ENCODE results near the gene B4GALT1. TPM values are rescaled to one million over a fixed set of nuclear protein-coding genes. Genes with fewer than 3 reads are reported as not detected.

Gene B4GALT1
- total RNA-seq, 1 experiment from 2014 or later: 31.4 TPM

DNA sequence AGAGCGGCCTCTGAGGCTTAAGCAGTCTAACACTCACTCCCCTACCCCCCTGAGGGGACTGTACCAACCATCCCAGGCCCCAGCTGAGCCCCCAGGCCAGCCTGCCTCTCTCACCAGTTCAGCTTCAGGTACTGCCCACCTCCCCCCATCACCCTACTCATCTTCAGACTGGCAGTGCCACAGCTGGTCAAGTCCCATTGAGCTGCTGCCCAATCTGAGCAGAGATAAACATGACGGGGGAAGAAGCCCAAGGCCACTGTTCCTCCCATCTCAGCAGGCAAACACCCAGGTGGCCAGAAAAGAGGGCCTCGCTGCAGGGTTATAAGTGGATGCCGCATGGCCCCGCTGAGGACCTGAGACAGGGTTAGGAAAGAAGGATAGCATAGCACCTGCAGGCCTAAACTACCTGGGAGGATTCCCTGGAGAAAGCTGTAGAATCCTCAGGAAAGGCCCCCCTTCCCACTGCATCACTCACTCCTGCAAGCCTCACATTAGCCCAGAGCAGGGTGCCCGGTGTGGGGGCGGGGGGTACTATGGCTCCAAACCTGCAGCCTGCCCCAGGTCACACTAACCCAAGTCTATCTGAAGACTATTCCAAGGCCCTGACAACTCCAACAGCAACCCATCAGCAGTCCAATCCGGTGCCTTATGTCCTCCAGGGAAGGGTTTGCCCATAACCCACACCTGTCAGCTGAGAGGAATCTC, 3.6 kb downstream of the B4GALT1 start (continued):
- TF ChIP-seq SP1 (IDR thresholded peaks at IDR 0.05; ENCODE audit: low read depth): no peak
- no peak for TF ChIP-seq EGR1 (IDR thresholded peaks at IDR 0.05; ENCODE audit: low read depth)
- TF ChIP-seq SRF (IDR thresholded peaks at IDR 0.05; ENCODE audit: low read depth): no peak
- no peak for TF ChIP-seq CBX3 (IDR thresholded peaks at IDR 0.05; ENCODE audit: low read depth)
- no peak for TF ChIP-seq ELF1 (IDR thresholded peaks at IDR 0.05; ENCODE audit: borderline replicate concordance, low read depth)
- TF ChIP-seq, protein P1, sequence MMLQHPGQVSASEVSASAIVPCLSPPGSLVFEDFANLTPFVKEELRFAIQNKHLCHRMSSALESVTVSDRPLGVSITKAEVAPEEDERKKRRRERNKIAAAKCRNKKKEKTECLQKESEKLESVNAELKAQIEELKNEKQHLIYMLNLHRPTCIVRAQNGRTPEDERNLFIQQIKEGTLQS (IDR thresholded peaks at IDR 0.05): no peak
- TF ChIP-seq, protein P2, sequence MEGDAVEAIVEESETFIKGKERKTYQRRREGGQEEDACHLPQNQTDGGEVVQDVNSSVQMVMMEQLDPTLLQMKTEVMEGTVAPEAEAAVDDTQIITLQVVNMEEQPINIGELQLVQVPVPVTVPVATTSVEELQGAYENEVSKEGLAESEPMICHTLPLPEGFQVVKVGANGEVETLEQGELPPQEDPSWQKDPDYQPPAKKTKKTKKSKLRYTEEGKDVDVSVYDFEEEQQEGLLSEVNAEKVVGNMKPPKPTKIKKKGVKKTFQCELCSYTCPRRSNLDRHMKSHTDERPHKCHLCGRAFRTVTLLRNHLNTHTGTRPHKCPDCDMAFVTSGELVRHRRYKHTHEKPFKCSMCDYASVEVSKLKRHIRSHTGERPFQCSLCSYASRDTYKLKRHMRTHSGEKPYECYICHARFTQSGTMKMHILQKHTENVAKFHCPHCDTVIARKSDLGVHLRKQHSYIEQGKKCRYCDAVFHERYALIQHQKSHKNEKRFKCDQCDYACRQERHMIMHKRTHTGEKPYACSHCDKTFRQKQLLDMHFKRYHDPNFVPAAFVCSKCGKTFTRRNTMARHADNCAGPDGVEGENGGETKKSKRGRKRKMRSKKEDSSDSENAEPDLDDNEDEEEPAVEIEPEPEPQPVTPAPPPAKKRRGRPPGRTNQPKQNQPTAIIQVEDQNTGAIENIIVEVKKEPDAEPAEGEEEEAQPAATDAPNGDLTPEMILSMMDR (IDR thresholded peaks at IDR 0.05 in 2 of 3, conservative IDR thresholded peaks at IDR 0.05 in 1 of 3; ENCODE audit: borderline replicate concordance in 1 of 3, insufficient read depth in 1 of 3, low read depth in 2 of 3, low read length in 2 of 3): no peak

DNA sequence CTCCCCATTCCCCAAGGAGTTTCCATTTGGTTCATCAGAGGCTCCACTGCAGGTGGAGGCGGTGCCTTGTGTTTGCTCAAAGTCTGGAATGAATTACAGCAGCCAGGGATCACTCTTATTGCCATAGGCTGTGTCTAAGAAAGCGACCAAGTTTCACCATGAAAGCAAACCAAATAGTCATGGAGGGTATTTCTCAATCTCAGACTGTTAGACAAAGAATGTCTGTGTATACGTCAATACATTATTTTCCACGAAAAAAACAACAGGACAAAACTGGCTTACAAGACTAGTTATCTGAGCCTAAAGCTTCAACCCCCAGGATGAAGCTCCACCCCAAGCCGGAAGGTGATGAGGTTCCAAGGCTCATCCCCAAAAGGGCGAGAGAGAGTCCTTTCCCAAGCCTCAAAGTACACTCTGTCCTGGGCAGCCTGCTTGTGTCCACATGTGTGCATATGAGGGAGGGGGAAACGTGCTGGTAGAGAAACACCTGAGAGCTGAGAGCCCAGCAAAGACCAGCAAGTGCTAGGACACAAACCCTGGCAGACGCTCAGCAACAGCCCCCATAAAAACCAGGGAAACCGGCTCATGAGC, 4.3 kb downstream of the B4GALT1 start:
- TF ChIP-seq SIN3A (IDR thresholded peaks at IDR 0.05; ENCODE audit: low read depth): no peak
- TF ChIP-seq, protein P3, sequence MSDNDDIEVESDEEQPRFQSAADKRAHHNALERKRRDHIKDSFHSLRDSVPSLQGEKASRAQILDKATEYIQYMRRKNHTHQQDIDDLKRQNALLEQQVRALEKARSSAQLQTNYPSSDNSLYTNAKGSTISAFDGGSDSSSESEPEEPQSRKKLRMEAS (IDR thresholded peaks at IDR 0.05): no peak
- TF ChIP-seq TCF7L2 (IDR thresholded peaks at IDR 0.05; ENCODE audit: borderline replicate concordance, extremely low read depth, insufficient read depth, insufficient read length): no peak
- no peak for TF ChIP-seq FOSL1 (IDR thresholded peaks at IDR 0.05; ENCODE audit: low read depth)
- Histone ChIP-seq H3K27me3 (ENCODE audit: insufficient read depth, low read length) (no peaks in the 10 kb centered on the region), H3K4me2 (ENCODE audit: low read length) (peak overlapping the region; percentile 87), H3K36me3 (ENCODE audit: control insufficient read depth in 1 of 2, insufficient read depth in 2 of 2, low read length in 2 of 2) (no peaks in the 10 kb centered on the region), H2AFZ (ENCODE audit: low read depth, low read length, poor library complexity, severe bottlenecking) (no peak overlapping the region), H3K79me2 (ENCODE audit: insufficient read depth, low read length) (peaks cover 73% of the 10 kb centered on the region), H3K9me3 (ENCODE audit: control insufficient read depth in 1 of 2, insufficient read depth in 1 of 2, low read depth in 1 of 2, low read length in 2 of 2) (no peaks in the 10 kb centered on the region), H3K27ac (ENCODE audit: low read depth, low read length) (peak overlapping the region; percentile 87; the same call in 1 of the 2 replicates), H3K4me1 (ENCODE audit: control insufficient read depth in 1 of 2, insufficient read depth in 2 of 2, low read length in 2 of 2) (peaks cover 70 to 90% of the 10 kb centered on the region in 2 experiments), H4K20me1 (ENCODE audit: insufficient read depth) (no peaks in the 10 kb centered on the region), H3K9ac (ENCODE audit: low read length) (peak overlapping the region; percentile 63; the same call in 1 of the 2 replicates), H3K4me3 (replicated peaks in 1 of 2; ENCODE audit: low read depth in 1 of 2, low read length in 2 of 2) (no peak overlapping the region), H3K9me2 (ENCODE audit: insufficient read depth) (no peaks in the 10 kb centered on the region)
- intact Hi-C loops (cut with micrococcal nuclease): no loop called here
- RAD21 ChIA-PET (ENCODE audit: low non-redundant PET in 1 of 2, low total read pairs in 2 of 2, uncharacterized antibody in 2 of 2, unreplicated experiment in 2 of 2): no interaction called here
- no peak for DNase-seq (ENCODE audit: low read depth, low spot score)
- CTCF ChIA-PET: no interaction called here
- no TSS peak for BruUV-seq (replicated peaks)
- POLR2A ChIA-PET: interaction anchor here (2.3 to 3.5 kb wide), 2 partner anchors 11 to 138 kb away, joined by 11 to 14 read pairs; partner anchors contain the start of gene DNAJA1
- ATAC-seq: no peak

Measured in HCT116 (cell line).